ENCODE results near the gene WFDC2.

The WFDC2 gene

GRCh38 chr20:45469336-45470261 is at the start of gene WFDC2:
Gene WFDC2, plus strand, starts transcription at chr20:45469753. Its CDS starts 29 bp downstream, at chr20:45469782.
- Histone ChIP-seq H3K36me3 (no peaks in the 10 kb centered on the region), H3K27me3 (peaks cover 0 to 17% of the 10 kb centered on the region in 2 donors), H3K4me1 (peaks cover 0 to 22% (median 17%) of the 10 kb centered on the region in 4 donors), H3K9me3 (no peaks in the 10 kb centered on the region), H3K4me3 (peak within 1 kb of the TSS; percentile 48 to 63), H3K27ac (peak within 1 kb of the TSS; percentile 56)
- TF ChIP-seq CTCF (IDR thresholded peaks at IDR 0.05), result no peak
- intact Hi-C loops (cut with DNase I; ENCODE audit: low total_unique reads), result no loop called here
- DNase-seq, result no peak

- peak overlapping the region; percentile 50 to 63 for H3K27ac ChIP-seq
- H3K36me3 ChIP-seq, result peaks cover 47 to 70% (median 58%) of the 10 kb centered on the region in 3 donors
- H3K4me1 ChIP-seq, result peaks cover 0 to 33% (median 28%) of the 10 kb centered on the region in 4 donors
- TF ChIP-seq CTCF (IDR thresholded peaks at IDR 0.05), result no peak
- DNase-seq, result no peak
- H3K27me3 ChIP-seq, result no peaks in the 10 kb centered on the region
- intact Hi-C loops (cut with DNase I; ENCODE audit: low total_unique reads), result no loop called here
- no peak overlapping the region for H3K4me3 ChIP-seq
- no peaks in the 10 kb centered on the region for H3K9me3 ChIP-seq
Measured at GRCh38 chr20:45420125-45420524, 49.4 kb upstream of the WFDC2 start.

- H3K4me3 ChIP-seq, result no peak overlapping the region
- H3K27me3 ChIP-seq, result no peaks in the 10 kb centered on the region
- peaks cover 54 to 89% (median 67%) of the 10 kb centered on the region in 3 donors for H3K36me3 ChIP-seq
- intact Hi-C loops (cut with DNase I; ENCODE audit: low total_unique reads), result no loop called here
- no peaks in the 10 kb centered on the region for H3K9me3 ChIP-seq
- TF ChIP-seq CTCF (IDR thresholded peaks at IDR 0.05), result no peak
- peaks cover 0 to 15% (median 10%) of the 10 kb centered on the region in 4 donors for H3K4me1 ChIP-seq
- no peak for DNase-seq
- H3K27ac ChIP-seq, result no peak overlapping the region
Measured at GRCh38 chr20:45423700-45424099, 45.9 kb upstream of the WFDC2 start.

- intact Hi-C loops (cut with DNase I; ENCODE audit: low total_unique reads), result no loop called here
- Histone ChIP-seq H3K27ac (no peak overlapping the region), H3K4me1 (peaks cover 0 to 3% (median 0%) of the 10 kb centered on the region in 4 donors), H3K36me3 (peaks cover 45 to 70% (median 54%) of the 10 kb centered on the region in 3 donors), H3K9me3 (no peaks in the 10 kb centered on the region), H3K4me3 (no peak overlapping the region), H3K27me3 (no peaks in the 10 kb centered on the region)
- no peak for TF ChIP-seq CTCF (IDR thresholded peaks at IDR 0.05)
- DNase-seq, result no peak
Measured at GRCh38 chr20:45425561-45425960, 44.0 kb upstream of the WFDC2 start.

GRCh38 chr20:45426320-45427016 is 43.1 kb upstream of the WFDC2 start:
- Histone ChIP-seq H3K36me3 (peaks cover 36 to 61% (median 45%) of the 10 kb centered on the region in 3 donors), H3K27me3 (no peaks in the 10 kb centered on the region), H3K4me3 (no peak overlapping the region), H3K27ac (no peak overlapping the region), H3K9me3 (no peaks in the 10 kb centered on the region), H3K4me1 (peaks cover 0 to 3% (median 0%) of the 10 kb centered on the region in 4 donors)
- intact Hi-C loops (cut with DNase I; ENCODE audit: low total_unique reads), result no loop called here
- no peak for TF ChIP-seq CTCF (IDR thresholded peaks at IDR 0.05)
- no peak for DNase-seq

Data from tibial artery (tissue), 4 donors.